ENCODE measurements around the gene OR4D9.

- no peak for TF ChIP-seq POLR2AphosphoS5 (IDR thresholded peaks at IDR 0.05; ENCODE audit: low read depth, low read length)
- TF ChIP-seq CTCF (IDR thresholded peaks at IDR 0.05; ENCODE audit: control extremely low read depth in 1 of 3, insufficient read depth in 1 of 3, low read depth in 1 of 3, low read length in 3 of 3), result no peak
- no peak for TF ChIP-seq TEAD4 (IDR thresholded peaks at IDR 0.05; ENCODE audit: low read depth, low read length)
Observed at GRCh38 chr11:59480359-59480758, 31.0 kb upstream of the OR4D9 start.

Measured in H1 (cell line).